Measurements from ENCODE around the gene PARVA.
"Not testable (repeated sequence)": the region's sequence is repeated elsewhere in the genome, so short reads cannot be mapped to it uniquely, and the experiment has no call there.

The PARVA gene

DNA sequence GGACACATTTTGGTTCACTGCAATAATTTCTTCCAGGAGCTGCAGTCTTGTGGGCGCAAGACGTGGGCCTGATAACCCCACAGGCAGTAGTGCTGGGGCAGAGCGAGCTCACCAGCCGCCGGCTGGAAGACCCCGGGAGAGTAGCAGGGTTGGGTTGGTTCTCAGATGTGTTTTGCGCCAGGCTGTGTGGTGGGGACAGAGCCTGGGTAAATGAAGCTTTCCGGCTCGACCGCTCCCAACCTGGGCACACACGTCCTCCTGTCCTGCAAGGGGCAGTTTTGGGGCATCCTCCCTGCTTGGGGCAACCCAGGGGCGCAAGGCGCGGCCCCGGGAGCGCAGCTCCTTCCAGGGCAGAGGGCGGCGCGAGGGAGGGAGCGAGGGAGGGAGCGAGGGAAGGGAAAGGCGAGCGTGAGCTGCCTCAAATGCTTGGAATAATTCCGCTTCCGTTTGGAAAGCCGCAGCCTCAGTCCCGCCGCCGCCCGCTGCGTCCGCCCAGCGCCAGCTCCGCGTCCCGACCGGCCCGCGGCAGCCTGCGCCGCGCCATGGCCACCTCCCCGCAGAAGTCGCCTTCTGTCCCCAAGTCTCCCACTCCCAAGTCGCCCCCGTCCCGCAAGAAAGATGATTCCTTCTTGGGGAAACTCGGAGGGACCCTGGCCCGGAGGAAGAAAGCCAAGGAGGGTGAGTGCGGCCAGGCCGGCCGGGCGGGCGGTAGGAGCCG is at the start of gene PARVA:
Gene PARVA (plus strand): TSS at position 466 of the 718 bp plus-strand sequence. CDS start 77 bp downstream, at position 543.
- Mint-ChIP-seq H3K27me3 (peaks cover 12% of the 10 kb centered on the region), H3K27ac (no peak within 1 kb of the TSS), H3K9me3 (no peaks in the 10 kb centered on the region), H3K4me1 (no peaks in the 10 kb centered on the region), H3K4me3 (no peak within 1 kb of the TSS), H3K36me3 (no peaks in the 10 kb centered on the region)
- no peak for ATAC-seq (ENCODE audit: low read depth)
- DNase-seq (ENCODE audit: low spot score in 2 of 2), result no peak

GRCh38 chr11:12329169-12329568 is 48.2 kb upstream of the PARVA start:
- Mint-ChIP-seq H3K9me3 (no peaks in the 10 kb centered on the region), H3K36me3 (no peaks in the 10 kb centered on the region), H3K4me1 (no peaks in the 10 kb centered on the region), H3K4me3 (no peak overlapping the region), H3K27ac (no peak overlapping the region), H3K27me3 (peaks cover 2% of the 10 kb centered on the region)
- ATAC-seq (ENCODE audit: low read depth) (no peak), DNase-seq (ENCODE audit: low spot score in 2 of 2) (no peak)

- no peaks in the 10 kb centered on the region for H3K36me3 Mint-ChIP-seq
- DNase-seq (ENCODE audit: low spot score in 2 of 2) (no peak), ATAC-seq (ENCODE audit: low read depth) (no peak)
- H3K4me1 Mint-ChIP-seq, result no peaks in the 10 kb centered on the region
- H3K27me3 Mint-ChIP-seq, result peaks cover 2% of the 10 kb centered on the region
- no peaks in the 10 kb centered on the region for H3K9me3 Mint-ChIP-seq
- H3K27ac Mint-ChIP-seq, result no peak overlapping the region
- H3K4me3 Mint-ChIP-seq, result no peak overlapping the region
These were observed 47.6 kb upstream of the PARVA start for GRCh38 chr11:12329797-12330196.

DNA sequence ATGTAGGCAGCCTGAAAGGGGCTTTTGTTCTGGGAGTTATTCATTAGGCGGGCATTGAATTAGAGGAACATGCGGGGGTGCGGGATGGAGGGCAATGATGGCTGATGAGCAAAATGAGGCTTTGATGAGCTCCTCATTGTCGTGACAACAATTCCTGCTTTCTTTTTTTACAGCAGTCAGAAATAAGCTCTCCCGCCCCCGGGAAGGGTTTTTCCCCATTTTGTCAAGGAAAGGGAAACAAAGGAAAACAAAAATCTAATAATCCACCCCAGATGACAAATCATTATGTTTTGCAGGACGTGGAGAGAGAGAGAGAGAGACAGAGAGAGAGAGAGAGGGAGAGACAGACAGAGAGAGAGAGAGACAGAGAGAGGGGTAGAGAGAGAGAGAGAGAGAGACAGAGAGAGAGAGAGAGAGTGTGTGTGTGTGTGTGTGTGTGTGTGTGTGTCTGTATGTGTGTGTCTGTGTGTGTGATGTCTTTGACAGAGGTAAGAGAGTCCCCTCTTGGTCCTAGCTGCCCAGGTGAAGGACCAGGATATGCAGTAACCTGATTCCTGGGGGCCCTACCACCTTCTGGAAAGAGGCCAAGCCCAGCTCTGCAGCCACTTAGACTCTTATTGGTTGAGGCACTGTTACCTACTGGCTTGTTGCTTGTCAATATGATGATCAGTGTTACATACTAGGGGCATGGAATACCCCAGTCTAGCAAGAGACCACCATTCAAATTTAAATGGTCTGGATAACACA is 46.7 kb upstream of the PARVA start:
- H3K4me3 Mint-ChIP-seq, result no peak overlapping the region
- no peaks in the 10 kb centered on the region for H3K9me3 Mint-ChIP-seq
- no peak overlapping the region for H3K27ac Mint-ChIP-seq
- H3K4me1 Mint-ChIP-seq, result no peaks in the 10 kb centered on the region
- ATAC-seq (ENCODE audit: low read depth) (no peak), DNase-seq (ENCODE audit: low spot score in 2 of 2) (no peak)
- H3K27me3 Mint-ChIP-seq, result peaks cover 2% of the 10 kb centered on the region
- no peaks in the 10 kb centered on the region for H3K36me3 Mint-ChIP-seq

DNA sequence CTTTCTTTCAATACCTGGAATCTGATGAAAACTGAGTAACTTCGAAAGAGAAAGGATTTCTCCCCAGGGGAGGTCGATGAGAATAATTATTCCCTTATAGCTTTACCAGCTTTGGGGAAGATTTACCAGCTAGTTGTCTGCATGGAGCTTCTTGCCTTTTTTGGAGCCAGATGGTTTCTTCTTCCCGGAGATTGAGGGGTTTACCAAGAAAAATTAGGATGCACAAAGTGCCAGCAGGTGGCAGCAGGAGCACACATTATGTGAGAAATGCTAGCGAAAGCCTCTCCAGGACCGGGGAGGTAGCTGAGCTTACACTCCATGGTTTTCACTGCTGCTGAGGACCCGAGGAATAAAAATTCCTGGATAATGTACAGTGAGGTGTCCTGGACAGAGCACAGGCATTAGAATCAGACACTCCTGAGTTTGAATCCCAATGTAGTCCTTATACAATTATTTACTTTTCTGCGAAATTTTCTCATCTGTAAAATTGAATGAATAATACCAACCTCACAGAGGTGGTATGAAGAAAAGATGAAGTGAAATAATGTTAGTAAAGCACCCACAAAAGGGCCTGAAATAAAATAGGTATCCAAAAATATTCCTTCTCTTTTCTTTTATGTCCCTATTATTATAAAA is 46.0 kb upstream of the PARVA start:
- H3K4me1 Mint-ChIP-seq, result no peaks in the 10 kb centered on the region
- ATAC-seq (ENCODE audit: low read depth), result no peak
- H3K36me3 Mint-ChIP-seq, result no peaks in the 10 kb centered on the region
- H3K27me3 Mint-ChIP-seq, result peaks cover 2% of the 10 kb centered on the region
- no peak overlapping the region for H3K27ac Mint-ChIP-seq
- no peak overlapping the region for H3K4me3 Mint-ChIP-seq
- no peaks in the 10 kb centered on the region for H3K9me3 Mint-ChIP-seq
- peak; percentile 8 to 18 for DNase-seq (ENCODE audit: low spot score in 2 of 2)

DNA sequence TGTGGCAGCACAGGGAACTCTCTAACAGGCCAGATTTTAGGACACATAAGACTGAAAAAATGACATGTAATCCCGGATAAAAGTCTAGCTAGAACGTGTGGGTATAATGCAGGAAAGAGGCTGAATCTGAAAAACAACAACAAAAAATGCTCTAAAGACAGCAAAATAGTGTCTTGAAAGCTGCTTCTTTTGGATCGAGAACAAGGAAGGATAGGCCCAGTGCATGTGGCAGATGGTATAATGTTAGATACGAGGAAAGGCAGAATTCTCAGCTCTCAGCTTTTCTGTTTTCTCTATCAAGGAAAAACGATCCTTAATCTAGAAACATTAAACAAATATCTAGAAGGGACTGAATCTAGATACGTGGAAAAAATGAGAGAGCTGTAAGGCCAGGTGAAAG is 33.8 kb upstream of the PARVA start:
- Mint-ChIP-seq H3K4me1 (no peaks in the 10 kb centered on the region), H3K4me3 (no peak overlapping the region), H3K9me3 (peaks cover 2% of the 10 kb centered on the region), H3K27ac (no peak overlapping the region), H3K27me3 (peaks cover 2% of the 10 kb centered on the region), H3K36me3 (no peaks in the 10 kb centered on the region)
- no peak for DNase-seq (ENCODE audit: low spot score in 2 of 2)
- ATAC-seq (ENCODE audit: low read depth), result no peak

DNA sequence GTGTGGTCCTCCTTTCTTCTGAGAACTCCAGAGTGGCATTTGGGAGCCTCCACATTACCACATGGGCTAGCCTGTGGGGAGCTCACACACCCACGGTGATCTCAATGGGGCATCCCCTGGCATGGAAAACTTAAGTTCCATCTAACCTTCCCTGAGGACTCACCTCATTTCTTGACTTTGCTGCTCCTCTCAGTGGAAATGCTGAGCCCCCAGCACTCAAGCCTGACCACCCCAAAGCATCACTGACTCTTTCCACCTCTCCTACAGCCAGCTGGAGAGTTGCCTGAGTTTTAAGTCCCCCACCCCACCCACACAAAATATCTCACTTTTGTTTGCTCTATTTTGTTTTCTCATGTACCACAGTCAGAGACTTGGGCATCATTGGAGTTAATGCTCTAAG is 23.8 kb upstream of the PARVA start:
- no peaks in the 10 kb centered on the region for H3K9me3 Mint-ChIP-seq
- no peak overlapping the region for H3K27ac Mint-ChIP-seq
- no peaks in the 10 kb centered on the region for H3K4me1 Mint-ChIP-seq
- H3K4me3 Mint-ChIP-seq, result no peak overlapping the region
- peaks cover 3% of the 10 kb centered on the region for H3K27me3 Mint-ChIP-seq
- H3K36me3 Mint-ChIP-seq, result no peaks in the 10 kb centered on the region
- no peak for DNase-seq (ENCODE audit: low spot score in 2 of 2)
- no peak for ATAC-seq (ENCODE audit: low read depth)

GRCh38 chr11:12354750-12355545 is 22.4 kb upstream of the PARVA start:
- DNase-seq (ENCODE audit: low spot score in 2 of 2) (no peak), ATAC-seq (ENCODE audit: low read depth) (no peak)
- H3K36me3 Mint-ChIP-seq, result no peaks in the 10 kb centered on the region
- H3K4me1 Mint-ChIP-seq, result no peaks in the 10 kb centered on the region
- no peak overlapping the region for H3K27ac Mint-ChIP-seq
- H3K27me3 Mint-ChIP-seq, result peaks cover 3% of the 10 kb centered on the region
- no peak overlapping the region for H3K4me3 Mint-ChIP-seq
- no peaks in the 10 kb centered on the region for H3K9me3 Mint-ChIP-seq

- H3K36me3 Mint-ChIP-seq, result no peaks in the 10 kb centered on the region
- H3K9me3 Mint-ChIP-seq, result no peaks in the 10 kb centered on the region
- ATAC-seq (ENCODE audit: low read depth) (no peak), DNase-seq (ENCODE audit: low spot score in 2 of 2) (no peak)
- H3K27me3 Mint-ChIP-seq, result no peaks in the 10 kb centered on the region
- no peak overlapping the region for H3K4me3 Mint-ChIP-seq
- no peaks in the 10 kb centered on the region for H3K4me1 Mint-ChIP-seq
- no peak overlapping the region for H3K27ac Mint-ChIP-seq
These were observed 20.3 kb upstream of the PARVA start for GRCh38 chr11:12356944-12357655.

GRCh38 chr11:12357697-12358096 is 19.7 kb upstream of the PARVA start:
- not testable (repeated sequence) for H3K36me3 Mint-ChIP-seq; H3K4me1 Mint-ChIP-seq; H3K4me3 Mint-ChIP-seq; H3K27me3 Mint-ChIP-seq; H3K27ac Mint-ChIP-seq; H3K9me3 Mint-ChIP-seq; ATAC-seq (ENCODE audit: low read depth); DNase-seq (ENCODE audit: low spot score in 2 of 2)

DNA sequence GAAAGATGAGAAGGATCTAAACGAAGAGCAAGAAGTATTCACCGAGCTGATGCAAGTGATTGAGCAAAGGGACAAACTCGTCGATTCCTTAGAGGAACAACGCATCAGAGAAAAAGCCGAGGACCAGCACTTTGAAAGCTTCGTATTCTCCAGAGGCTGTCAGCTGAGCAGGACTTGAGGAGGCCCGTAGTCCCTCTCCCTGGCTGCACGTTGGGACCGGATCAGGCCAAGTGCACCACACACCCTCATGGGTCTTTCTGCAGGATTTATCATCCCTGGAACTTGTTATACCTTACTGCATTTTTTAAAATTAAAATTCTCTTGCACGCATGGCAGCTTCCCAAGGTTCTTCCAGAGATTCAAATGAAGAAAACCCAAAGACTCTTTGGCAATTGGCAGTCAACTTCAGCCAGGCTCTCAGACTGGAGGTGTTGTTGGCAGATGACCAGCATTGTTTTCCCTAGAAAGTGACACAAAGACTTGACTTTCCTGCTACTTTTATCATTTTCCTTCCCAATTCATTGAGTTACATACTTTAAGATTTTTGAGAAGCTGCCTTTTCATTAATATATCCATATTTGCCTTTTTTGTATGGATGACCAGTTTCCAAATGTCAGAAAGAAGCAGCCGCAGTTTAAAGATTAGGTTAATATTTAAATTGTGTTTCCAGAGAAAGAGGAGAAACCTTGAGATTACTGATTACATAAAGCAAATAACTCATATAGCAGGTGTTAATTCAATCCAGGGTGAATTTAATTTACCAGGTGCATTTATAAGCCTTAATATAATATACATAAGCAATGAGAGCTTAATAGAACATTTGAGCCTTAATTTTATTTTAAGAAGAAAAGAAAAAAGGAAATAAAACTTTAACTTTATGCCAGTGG is 18.8 kb upstream of the PARVA start:
- H3K27ac Mint-ChIP-seq, result no peak overlapping the region
- no peak overlapping the region for H3K4me3 Mint-ChIP-seq
- DNase-seq (ENCODE audit: low spot score in 2 of 2) (no peak), ATAC-seq (ENCODE audit: low read depth) (no peak)
- no peaks in the 10 kb centered on the region for H3K9me3 Mint-ChIP-seq
- no peaks in the 10 kb centered on the region for H3K36me3 Mint-ChIP-seq
- H3K27me3 Mint-ChIP-seq, result peaks cover 5% of the 10 kb centered on the region
- H3K4me1 Mint-ChIP-seq, result no peaks in the 10 kb centered on the region

DNA sequence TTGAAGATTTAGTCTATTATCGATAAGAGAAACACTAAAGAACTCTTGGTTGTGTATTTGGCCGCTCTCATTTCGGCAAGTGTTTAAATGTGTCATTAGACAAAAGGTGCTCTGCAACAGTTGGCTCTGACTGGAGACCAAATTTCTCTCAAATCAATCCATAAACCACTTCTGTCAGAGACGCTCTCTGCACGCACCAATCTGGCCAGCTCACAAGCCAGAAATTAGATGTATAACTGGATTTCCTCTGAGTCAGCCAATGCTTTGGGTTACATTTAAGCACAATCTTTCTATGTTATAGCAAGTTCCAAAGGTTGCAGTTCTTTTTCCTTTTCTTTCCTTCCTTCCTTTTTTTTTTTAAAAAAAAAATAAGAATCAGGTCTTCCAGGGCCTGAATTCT is 17.6 kb upstream of the PARVA start:
- H3K27me3 Mint-ChIP-seq, result peaks cover 13% of the 10 kb centered on the region
- no peak overlapping the region for H3K27ac Mint-ChIP-seq
- no peaks in the 10 kb centered on the region for H3K4me1 Mint-ChIP-seq
- ATAC-seq (ENCODE audit: low read depth) (no peak), DNase-seq (ENCODE audit: low spot score in 2 of 2) (no peak)
- no peaks in the 10 kb centered on the region for H3K36me3 Mint-ChIP-seq
- H3K4me3 Mint-ChIP-seq, result no peak overlapping the region
- no peaks in the 10 kb centered on the region for H3K9me3 Mint-ChIP-seq

- Mint-ChIP-seq H3K36me3 (no peaks in the 10 kb centered on the region), H3K27me3 (peaks cover 13% of the 10 kb centered on the region), H3K9me3 (no peaks in the 10 kb centered on the region), H3K4me3 (no peak overlapping the region), H3K4me1 (no peaks in the 10 kb centered on the region), H3K27ac (no peak overlapping the region)
- DNase-seq (ENCODE audit: low spot score in 2 of 2) (no peak), ATAC-seq (ENCODE audit: low read depth) (no peak)
These were observed 15.7 kb upstream of the PARVA start for GRCh38 chr11:12361682-12362081.
